ENCODE data around the gene ANGPTL3.
"Not testable (repeated sequence)": the region's sequence is repeated elsewhere in the genome, so short reads cannot be mapped to it uniquely, and the experiment has no call there.

ANGPTL3 gene, protein sequence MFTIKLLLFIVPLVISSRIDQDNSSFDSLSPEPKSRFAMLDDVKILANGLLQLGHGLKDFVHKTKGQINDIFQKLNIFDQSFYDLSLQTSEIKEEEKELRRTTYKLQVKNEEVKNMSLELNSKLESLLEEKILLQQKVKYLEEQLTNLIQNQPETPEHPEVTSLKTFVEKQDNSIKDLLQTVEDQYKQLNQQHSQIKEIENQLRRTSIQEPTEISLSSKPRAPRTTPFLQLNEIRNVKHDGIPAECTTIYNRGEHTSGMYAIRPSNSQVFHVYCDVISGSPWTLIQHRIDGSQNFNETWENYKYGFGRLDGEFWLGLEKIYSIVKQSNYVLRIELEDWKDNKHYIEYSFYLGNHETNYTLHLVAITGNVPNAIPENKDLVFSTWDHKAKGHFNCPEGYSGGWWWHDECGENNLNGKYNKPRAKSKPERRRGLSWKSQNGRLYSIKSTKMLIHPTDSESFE

DNA sequence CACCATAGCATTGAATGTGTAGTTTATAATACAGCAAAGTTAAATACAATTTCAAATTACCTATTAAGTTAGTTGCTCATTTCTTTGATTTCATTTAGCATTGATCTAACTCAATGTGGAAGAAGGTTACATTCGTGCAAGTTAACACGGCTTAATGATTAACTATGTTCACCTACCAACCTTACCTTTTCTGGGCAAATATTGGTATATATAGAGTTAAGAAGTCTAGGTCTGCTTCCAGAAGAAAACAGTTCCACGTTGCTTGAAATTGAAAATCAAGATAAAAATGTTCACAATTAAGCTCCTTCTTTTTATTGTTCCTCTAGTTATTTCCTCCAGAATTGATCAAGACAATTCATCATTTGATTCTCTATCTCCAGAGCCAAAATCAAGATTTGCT is at the start of gene ANGPTL3:
Gene ANGPTL3, plus strand, starts transcription at position 240 of the 400 bp plus-strand sequence. Its CDS starts 47 bp downstream, at position 287.
- DNase-seq, result no peak

DNA sequence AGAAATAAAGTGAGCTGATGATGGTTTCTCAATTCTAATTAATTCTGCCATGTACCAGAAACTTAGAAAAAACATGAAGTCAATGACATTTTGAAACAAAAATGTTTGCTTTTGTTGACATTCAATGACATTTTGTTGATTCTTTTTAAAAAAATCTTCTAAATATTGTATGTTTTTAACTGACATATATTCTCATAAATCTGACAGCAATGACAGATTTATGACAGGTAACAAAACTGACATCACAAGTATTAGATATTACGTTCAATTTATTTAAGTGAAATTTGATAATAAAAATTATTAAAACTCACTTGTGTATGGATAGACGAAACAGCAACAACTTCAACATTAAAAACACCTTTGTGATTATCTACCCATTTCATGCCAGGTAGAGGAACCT is 36.0 kb upstream of the ANGPTL3 start:
- no peak for DNase-seq

DNA sequence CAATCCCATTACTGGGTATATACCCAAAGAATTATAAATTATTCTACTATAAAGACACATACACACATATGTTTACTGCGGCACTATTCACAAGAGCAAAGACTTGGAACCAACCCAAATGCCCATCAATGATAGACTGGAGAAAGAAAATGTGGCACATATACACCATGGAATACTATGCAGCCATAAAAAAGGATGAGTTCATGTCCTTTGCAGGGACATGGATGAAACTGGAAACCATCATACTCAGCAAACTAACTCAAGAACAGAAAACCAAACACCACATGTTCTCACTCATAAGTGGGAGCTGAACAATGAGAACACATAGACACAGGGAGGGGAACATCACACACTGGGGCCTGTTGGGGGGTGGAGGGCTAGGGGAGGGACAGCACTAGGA is 30.1 kb upstream of the ANGPTL3 start:
- not testable (repeated sequence) for DNase-seq

DNA sequence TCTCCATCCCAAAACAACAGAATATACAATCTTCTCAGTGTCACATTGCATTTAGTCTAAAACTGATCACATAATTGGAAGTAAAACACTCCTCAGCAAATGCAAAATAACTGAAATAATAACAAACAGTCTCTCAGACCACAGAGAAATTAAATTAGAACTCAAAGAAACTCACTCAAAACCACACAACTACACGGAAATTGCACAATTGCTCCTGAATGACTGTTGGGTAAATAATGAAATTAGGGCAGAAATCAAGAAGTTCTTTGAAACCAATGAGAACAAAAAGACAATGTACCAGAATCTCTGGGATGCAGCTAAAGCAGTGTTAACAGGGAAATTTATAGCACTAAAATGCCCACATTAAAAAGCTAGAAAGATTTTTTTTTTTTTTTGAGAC is 29.4 kb upstream of the ANGPTL3 start:
- DNase-seq, result not testable (repeated sequence)

DNA sequence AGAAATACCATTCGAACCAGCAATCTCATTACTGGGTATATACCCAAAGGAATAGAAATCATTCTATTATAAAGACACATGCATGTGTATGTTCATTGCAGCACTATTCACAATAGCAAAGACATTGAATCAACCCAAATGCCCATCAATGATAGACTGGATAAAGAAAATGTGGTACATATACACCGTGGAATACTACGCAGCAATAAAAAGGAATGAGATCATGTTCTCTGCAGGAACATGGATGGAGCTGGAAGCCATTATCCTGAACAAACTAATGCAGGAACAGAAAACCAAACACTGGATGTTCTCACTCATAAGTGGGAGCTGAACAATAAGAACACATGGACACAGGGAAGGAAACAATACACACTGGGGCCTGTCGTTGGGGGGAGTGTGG is 25.8 kb upstream of the ANGPTL3 start:
- DNase-seq, result not testable (repeated sequence)

DNA sequence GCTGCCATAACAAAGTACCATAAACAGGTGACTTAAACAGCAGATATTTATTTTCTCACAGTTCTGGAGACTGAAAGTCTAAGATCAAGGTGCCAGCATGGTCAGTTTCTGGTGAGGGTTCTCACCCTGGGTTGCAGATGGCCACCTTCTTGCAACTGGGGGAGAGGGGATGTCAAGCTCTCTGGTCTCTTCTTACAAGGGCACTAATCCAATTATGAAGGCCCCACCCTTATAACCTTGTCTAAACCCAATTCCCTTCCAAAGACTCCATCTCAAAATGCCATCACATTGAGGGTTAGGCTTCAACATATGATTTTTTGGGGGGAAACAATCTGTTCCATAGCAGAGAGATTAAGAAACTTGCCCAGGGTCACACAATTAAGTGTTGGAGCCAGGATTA is 24.8 kb upstream of the ANGPTL3 start:
- no peak for DNase-seq

DNA sequence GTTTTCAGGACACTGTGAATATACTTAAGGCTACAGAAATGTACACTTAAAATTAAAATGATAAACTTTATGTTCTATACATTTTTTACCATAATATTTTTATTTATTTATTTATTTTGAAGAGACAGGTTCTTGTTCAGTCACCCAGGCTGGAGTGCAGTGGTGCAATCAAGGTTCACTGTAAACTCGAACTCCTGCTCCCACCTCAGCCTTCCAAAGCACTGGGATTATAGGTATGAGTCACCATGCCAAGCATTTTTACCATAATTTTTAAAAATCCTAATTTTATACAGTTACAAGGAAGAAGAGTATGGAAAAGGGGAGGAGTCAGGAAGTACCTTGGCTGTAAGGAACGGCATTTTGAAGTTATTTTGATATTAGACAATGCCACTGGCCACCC is 23.6 kb upstream of the ANGPTL3 start:
- no peak for DNase-seq

DNA sequence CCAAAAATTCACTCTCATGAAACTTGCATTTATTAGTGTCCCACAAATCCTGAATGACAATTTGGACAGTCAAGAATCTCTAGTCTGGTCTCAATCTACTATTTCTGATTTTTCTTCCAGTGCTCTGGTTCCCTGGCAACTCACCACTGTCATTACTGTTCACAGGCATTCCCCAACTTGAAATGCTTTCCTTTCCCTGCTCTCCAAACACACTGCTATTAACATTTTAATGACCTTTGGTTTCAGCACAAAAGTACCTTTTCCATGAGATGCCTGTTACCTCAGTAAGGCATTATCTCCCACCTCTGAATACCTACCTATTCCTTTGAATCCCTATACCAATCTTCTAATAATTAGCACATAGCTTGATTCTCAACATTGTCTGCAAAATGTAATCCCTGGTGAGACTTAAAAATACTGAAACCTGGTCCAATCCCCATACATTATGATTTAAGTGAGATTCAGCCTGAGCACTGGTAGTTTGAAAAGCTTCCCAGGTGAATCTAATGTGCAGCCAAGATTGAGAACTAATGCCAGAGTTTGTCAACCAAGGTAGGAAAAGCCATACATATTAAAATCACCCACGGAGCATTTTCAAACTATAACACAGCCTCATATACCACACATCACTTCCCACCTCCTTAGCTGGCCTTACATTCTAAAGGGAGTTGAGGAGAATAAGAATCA is 11.7 kb upstream of the ANGPTL3 start:
- no peak for DNase-seq

DNA sequence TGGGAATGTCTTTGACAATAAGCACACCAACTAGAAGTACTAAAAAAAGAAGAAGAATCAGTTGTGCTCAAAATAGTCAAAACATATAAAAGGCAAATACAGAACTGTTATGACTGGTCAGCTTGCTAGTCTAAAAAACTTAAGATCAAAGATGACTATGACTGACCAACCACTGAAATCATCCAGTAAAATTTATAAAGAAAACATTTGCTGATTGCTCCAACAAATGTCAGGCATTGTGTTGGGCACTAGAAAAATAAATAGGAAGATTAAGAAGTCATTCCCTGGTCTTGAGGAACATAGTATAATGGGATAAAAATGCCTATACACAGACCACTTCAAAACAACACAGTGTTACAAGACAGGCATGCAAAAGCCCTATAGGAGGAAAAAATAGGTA is 9.3 kb upstream of the ANGPTL3 start:
- DNase-seq, result no peak

DNA sequence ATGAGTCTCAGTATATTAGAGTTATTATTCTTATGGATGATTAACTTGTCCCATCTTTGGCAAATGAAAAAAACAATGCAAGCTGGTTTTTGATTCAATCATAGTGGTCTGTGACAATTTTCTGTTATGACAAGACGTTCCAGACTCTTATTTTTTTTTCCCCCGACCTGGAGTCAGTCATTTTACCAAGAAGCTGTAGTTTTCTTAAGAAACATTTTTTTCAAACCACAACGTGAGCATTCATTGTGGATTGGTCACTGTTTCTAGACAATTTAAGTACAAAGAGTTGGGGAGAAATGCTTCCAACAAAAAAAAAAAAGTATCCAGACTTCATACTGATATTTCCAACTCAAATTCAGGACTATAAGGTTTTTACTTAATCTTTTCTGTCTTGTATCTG is 8.0 kb upstream of the ANGPTL3 start:
- no peak for DNase-seq

DNA sequence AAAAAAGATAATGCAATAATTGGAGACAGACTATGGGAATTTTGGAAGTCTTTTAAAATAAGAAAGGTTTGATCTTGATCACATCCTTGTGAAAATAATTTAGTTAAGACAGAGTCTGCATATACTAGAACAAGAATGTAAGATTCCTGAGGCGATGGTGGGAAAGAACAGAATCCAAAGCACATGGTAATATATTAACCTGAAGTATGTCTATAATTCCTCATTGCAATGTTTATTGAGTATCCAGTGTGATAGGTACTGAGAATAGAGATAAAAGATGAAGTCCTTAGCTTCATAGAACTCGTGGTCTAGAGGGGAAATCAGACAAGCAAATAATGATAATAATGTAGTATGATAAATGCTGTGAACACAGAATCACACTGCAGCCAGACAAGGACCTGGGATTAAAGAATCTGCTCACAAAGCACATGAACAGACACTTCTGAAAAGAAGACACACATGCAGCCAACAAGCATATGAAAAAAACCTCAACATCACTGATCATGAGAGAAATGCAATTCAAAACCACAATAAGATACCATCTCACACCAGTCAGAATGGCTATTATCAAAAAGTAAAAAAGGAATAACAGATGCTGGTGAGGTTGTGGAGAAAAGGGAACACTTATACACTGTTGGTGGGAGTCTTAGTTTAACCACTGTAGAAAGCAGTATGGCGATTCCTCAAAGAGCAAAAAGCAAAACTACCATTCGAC is 6.9 kb upstream of the ANGPTL3 start:
- DNase-seq, result no peak

DNA sequence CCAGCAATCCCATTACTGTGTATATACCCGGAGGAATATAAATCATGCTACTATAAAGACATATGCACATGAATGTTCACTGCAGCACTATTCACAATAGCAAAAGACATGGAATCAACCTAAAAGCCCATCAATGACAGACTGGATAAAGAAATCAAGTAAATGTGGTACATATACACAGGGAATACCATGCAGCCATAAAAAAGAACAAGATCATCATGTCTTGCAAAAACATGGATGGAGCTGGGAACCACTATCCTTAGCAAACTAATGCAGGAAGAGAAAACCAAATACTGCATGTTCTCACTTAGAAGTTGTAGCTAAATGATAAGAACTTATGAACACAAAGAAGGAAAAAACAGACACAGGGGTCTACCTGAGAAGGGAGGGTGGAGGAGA is 6.4 kb upstream of the ANGPTL3 start:
- DNase-seq, result no peak

DNA sequence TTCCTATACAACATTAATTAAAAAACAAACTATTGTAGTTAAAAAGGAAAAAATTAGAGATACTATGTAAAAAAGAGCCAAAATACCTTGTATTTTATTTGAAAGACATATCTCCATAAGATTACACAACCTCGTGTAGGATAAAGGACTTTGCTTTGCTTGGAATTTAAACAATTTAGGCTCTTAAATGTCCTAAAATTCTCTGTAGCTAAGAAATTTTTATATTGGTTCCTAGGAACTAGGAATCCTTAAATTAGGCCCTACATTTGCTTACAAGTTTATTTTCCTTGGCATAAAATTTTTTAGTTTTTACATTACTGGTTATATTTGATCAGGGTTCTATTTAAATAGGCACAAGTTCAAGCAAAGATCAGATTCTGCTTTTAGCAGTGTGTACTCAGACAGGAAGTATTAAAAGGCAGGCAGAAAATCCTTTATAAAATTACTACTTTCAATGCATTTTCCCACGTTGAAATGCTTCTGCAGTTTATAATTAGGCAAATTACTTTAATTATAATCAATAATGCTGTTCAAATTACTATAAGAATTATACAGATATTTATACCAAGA is 3.4 kb upstream of the ANGPTL3 start:
- no peak for DNase-seq

DNA sequence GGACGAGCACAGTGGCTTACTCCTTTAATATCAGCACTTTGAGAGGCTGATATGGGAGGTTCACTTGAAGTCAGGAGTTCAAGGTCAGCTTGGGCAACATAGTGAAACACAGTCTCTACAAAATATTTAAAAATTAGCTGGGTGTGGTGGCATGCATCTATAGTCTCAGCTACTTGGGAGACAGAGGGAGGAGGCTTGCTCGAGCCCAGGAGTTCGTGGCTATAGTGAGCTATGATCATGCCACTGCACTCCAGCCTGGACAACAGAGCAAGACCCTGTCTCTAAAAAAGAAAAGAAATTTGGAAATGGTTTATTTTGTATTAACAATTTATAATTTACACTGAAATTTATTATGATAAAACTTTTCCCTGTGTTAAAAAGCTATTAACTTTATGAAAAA is 1.7 kb upstream of the ANGPTL3 start:
- no peak for DNase-seq

DNA sequence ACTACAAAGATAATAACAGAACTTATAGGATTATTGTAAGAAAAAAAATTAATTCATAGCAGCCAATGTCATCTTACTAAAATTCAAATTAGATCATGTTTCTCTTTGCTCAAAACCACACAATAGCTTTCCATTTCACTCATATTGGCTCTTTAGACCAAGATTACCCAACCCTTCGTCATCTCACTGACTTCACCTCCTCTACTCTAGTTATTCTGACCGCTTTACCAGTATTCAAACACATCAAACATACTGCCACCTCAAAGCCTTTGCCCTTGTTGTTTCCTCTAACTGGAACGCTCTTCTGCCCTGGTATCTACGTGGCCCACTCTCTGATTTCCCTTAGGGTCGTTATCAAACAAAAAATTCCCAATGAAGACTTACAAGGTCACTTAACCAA is 1.7 kb downstream of the ANGPTL3 start:
- no peak for DNase-seq

DNA sequence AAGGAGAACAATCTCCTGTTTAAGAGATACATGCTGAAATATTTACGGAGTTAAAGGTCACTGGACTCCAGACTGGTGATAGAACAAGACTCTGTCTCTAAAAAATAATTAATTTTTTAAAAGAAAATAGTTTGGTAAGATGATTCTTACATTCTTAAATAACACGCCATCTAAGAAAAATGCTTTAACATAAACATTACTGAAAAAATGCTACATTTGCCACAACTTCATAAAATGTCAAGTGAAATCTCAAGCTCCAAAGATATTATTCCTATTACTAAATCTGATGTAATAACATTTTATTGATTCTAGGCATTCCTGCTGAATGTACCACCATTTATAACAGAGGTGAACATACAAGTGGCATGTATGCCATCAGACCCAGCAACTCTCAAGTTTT is 4.1 kb downstream of the ANGPTL3 start:
- no peak for DNase-seq

DNA sequence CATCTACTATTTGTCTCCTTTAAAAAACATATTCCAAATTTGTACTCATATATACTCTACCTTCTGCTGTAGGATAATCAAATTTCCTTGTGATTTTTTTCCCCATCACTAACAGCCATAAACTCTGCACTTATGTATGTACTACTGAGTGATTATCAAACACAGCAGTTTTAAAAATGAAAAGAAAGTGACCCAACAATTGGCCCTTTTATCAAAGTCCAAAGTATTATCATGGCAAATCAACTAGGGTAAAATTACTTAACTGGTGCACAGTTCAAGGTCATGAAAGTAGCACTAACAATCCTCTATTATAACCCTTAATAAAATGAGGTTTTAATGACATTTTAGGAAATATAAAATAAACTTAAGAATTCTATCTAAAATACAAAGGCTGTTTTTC is 11.6 kb downstream of the ANGPTL3 start:
- no peak for DNase-seq

DNA sequence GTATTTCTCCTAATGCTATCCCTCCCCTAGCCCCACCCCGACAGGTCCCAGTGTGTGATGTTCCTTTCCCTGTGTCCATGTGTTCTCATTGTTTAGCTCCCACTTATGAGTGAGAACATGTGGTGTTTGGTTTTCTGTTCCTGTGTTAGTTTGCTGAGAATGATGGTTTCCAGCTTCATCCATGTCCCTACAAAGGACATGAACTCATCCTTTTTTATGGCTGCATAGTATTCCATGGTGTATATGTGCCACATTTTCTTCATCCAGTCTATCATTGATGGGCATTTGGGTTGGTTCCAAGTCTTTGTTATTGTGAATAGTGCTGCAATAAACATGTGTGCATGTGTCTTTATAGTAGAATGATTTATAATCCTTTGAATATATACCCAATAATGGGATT is 13.3 kb downstream of the ANGPTL3 start:
- not testable (repeated sequence) for DNase-seq

DNA sequence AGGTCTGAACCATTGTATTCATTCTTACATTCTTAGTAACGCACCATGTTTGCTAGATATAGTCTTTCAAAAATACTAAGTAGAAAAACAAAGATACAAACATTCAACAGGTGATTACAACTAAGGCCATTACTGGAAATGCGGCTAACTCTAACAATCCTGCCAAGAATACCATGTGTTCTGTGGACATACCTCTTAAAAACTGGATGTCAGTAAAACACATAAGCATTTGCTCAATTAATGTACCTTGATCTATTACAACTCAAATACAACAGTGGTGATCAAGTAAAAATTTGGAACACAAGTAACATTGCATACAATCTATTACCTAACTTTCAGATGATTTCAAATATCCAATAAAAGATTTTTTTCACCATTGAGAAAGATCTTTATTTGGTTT is 15.4 kb downstream of the ANGPTL3 start:
- DNase-seq, result no peak

DNA sequence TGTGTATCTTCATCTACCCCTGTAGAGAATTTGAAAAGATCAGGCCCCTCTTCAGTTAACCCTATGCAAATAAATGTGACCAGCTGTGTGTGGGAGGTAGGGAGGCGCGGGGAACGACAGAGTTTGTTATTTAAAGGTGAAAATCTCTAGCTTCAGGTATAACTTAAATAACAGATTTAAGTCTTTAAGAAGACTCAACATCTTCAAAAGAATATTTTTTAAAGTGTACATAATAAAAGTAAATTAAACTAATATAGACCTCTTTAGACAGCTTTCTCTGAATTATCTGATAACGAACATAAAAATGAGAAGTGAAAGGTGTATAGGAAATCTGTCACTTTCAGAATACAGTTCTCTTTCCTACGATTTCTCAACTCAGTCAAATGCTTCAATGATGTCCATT is 16.0 kb downstream of the ANGPTL3 start:
- DNase-seq, result no peak

DNA sequence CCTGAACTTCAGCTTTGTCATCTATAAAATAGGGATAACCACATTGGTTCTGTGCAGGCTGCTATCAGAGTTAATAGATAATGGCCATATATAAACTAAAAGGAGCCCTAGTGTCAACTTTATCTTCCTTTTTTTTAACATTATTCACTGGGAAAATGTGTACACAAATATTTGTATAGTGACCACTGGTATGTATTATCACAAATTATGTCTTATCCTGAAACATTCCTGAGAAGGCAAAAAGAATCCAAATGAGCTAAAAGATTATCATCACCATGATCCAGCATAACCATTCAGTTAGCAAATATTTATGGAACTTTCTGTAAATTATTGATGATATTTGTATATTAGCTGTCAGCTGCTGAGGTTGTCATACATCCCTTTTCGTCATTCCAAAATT is 16.6 kb downstream of the ANGPTL3 start:
- DNase-seq, result no peak

DNA sequence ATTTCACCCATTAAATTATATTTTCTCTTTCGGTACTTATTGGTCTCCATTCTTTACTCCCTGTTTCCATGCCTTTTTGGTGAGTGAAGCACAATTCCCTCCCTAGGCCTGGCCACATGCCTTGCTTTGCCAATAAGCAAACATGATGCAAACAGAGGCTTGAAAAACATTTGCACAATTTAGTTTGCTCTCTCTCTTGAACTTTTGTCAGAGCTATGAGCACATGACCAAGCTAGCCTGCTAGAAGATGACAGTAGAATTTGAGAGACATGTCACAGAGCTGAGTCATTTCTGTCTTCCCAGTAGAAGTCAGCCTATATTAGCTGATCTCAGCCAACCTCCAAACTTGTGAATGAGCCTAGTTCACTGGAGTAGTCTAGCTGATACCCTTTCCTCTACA is 24.6 kb downstream of the ANGPTL3 start:
- DNase-seq, result peak in 2 of 56 donors; percentile 1 to 12

Measured in nucleus accumbens (tissue), 56 donors.